ENCODE results near the gene CALM1.
A peak's percentile ranks its signal among the peaks of the same experiment; 100 is the strongest.
"Not testable (repeated sequence)": the region's sequence is repeated elsewhere in the genome, so short reads cannot be mapped to it uniquely, and the experiment has no call there.

Gene CALM1

GRCh38 chr14:90383731-90384542 is 12.9 kb upstream of the CALM1 start:
- DNase-seq (ENCODE audit: low read depth), result peak; percentile 64

GRCh38 chr14:90384543-90384911 is 12.3 kb upstream of the CALM1 start:
- DNase-seq (ENCODE audit: low read depth), result peak; percentile 5

GRCh38 chr14:90386321-90386720 is 10.5 kb upstream of the CALM1 start:
- no peak for DNase-seq (ENCODE audit: low read depth)

- DNase-seq (ENCODE audit: low read depth), result peak; percentile 7
These were observed 9.5 kb upstream of the CALM1 start for GRCh38 chr14:90387206-90387760.

GRCh38 chr14:90388437-90388836 is 8.4 kb upstream of the CALM1 start:
- peak; percentile 87 for DNase-seq (ENCODE audit: low read depth)

- peak; percentile 23 for DNase-seq (ENCODE audit: low read depth)
These were observed 7.8 kb upstream of the CALM1 start for GRCh38 chr14:90388982-90389381.

- no peak for DNase-seq (ENCODE audit: low read depth)
These were observed 2.9 kb upstream of the CALM1 start for GRCh38 chr14:90393966-90394365.

- DNase-seq (ENCODE audit: low read depth), result not testable (repeated sequence)
These were observed 2.0 kb upstream of the CALM1 start for GRCh38 chr14:90394782-90395181.

GRCh38 chr14:90397425-90398314 is 841 bp downstream of the CALM1 start:
- peak; percentile 41 for DNase-seq (ENCODE audit: low read depth)

- DNase-seq (ENCODE audit: low read depth), result peak; percentile 34
These were observed 1.5 kb downstream of the CALM1 start for GRCh38 chr14:90398315-90398839.

- DNase-seq (ENCODE audit: low read depth), result no peak
These were observed 2.2 kb downstream of the CALM1 start for GRCh38 chr14:90398841-90399540.

GRCh38 chr14:90399541-90400444 is 3.0 kb downstream of the CALM1 start:
- peak; percentile 92 for DNase-seq (ENCODE audit: low read depth)

GRCh38 chr14:90400904-90401561 is 4.2 kb downstream of the CALM1 start:
- DNase-seq (ENCODE audit: low read depth), result no peak

- DNase-seq (ENCODE audit: low read depth), result no peak
These were observed 5.2 kb downstream of the CALM1 start for GRCh38 chr14:90402016-90402415.

GRCh38 chr14:90403065-90403464 is 6.2 kb downstream of the CALM1 start:
- no peak for DNase-seq (ENCODE audit: low read depth)

GRCh38 chr14:90405101-90405500 is 8.3 kb downstream of the CALM1 start:
- no peak for DNase-seq (ENCODE audit: low read depth)

GRCh38 chr14:90405755-90406154 is 8.9 kb downstream of the CALM1 start:
- DNase-seq (ENCODE audit: low read depth), result no peak

- no peak for DNase-seq (ENCODE audit: low read depth)
These were observed 9.6 kb downstream of the CALM1 start for GRCh38 chr14:90406384-90406798.

- DNase-seq (ENCODE audit: low read depth), result no peak
These were observed 10.4 kb downstream of the CALM1 start for GRCh38 chr14:90407230-90407629.

- DNase-seq (ENCODE audit: low read depth), result peak; percentile 13
These were observed 11.9 kb downstream of the CALM1 start for GRCh38 chr14:90408713-90409112.

Measured in iris pigment epithelial cell (primary cell).